Spleen (tissue), 7 donors: ENCODE measurements around the gene MYO1F.

Source experiments
- CTCF ChIP-seq, 11 experiments: fragments of 200-600 bp in 7 of 11; fragments of 450-650 bp in 4 of 11; sonication (generic) in 4 of 11; IDR thresholded peaks in 8 of 11; conservative IDR thresholded peaks in 3 of 11; 1 replicate in 7 of 11; 2 replicates in 4 of 11; pipeline versions ENCODE4 v1.4.0 to v1.8.0; 2016 to 2021; ENCODE audit warnings: antibody characterized with exemption in 11 of 11, inconsistent platforms in 4 of 11, mild to moderate bottlenecking in 1 of 11
- POLR2A ChIP-seq, 3 donors: fragments of 450-650 bp; IDR thresholded peaks; one replicate each; pipeline ENCODE4 v1.5.1; 2017; ENCODE audit warnings: antibody characterized with exemption in 3 of 3, mild to moderate bottlenecking in 1 of 3
- POLR2AphosphoS5 ChIP-seq, 3 donors: sonication (generic); formaldehyde crosslinking; IDR thresholded peaks; one replicate each; pipeline ENCODE4 v1.5.1; 2017; ENCODE audit warnings: antibody characterized with exemption in 3 of 3
- donor health status: DM: no; HTN: no; CAD: no; lungs with moderate emphysema.
- donor health status: DM: no; HTN: no; CAD: no.
- donor health status: DM: no; HTN: no; CAD: no.

- TF ChIP-seq CTCF (IDR thresholded peaks at IDR 0.05 in 8 of 11, conservative IDR thresholded peaks at IDR 0.05 in 3 of 11) (no peak), POLR2A (IDR thresholded peaks at IDR 0.05) (no peak), POLR2AphosphoS5 (IDR thresholded peaks at IDR 0.05) (no peak)
Observed at GRCh38 chr19:8518536-8518935, 58.7 kb downstream of the MYO1F start.
